ELF-1 (cell line): Measurements from ENCODE around the gene CDKN2A.

Experiments
- DNase-seq: peaks from one replicate; pipeline ENCODE4 v3.0.0-alpha.2; 2016; ENCODE audit warnings: low read depth, low spot score

CDKN2A gene

GRCh38 chr9:22005702-22006606, 11.8 kb upstream of the CDKN2A start:
- peak; percentile 43 for DNase-seq

- DNase-seq, result peak; percentile 69
These were observed 11.0 kb upstream of the CDKN2A start for GRCh38 chr9:22005021-22005701.

GRCh38 chr9:22002038-22002437, 7.8 kb upstream of the CDKN2A start:
- DNase-seq, result no peak

GRCh38 chr9:21998026-21998425, 3.8 kb upstream of the CDKN2A start:
- DNase-seq, result no peak

GRCh38 chr9:21997480-21997879, 3.3 kb upstream of the CDKN2A start:
- DNase-seq, result no peak

- no peak for DNase-seq
These were observed 2.7 kb upstream of the CDKN2A start for GRCh38 chr9:21996858-21997257.

- DNase-seq, result peak; percentile 52
These were observed 2.2 kb upstream of the CDKN2A start for GRCh38 chr9:21996438-21996837.

- DNase-seq, result peak; percentile 60
These were observed 1.6 kb upstream of the CDKN2A start for GRCh38 chr9:21995666-21996398.

GRCh38 chr9:21995006-21995665, 944 bp upstream of the CDKN2A start:
- DNase-seq, result peak; percentile 72

GRCh38 chr9:21994556-21995005, 389 bp upstream of the CDKN2A start, which contains the start of gene CDKN2B-AS1:
Gene CDKN2B-AS1, plus strand, starts transcription at chr9:21994791.
- DNase-seq, result peak; percentile 46

GRCh38 chr9:21993007-21993406, 1.2 kb downstream of the CDKN2A start:
- DNase-seq, result no peak

- DNase-seq, result no peak
These were observed 2.9 kb downstream of the CDKN2A start for GRCh38 chr9:21991072-21991959.

GRCh38 chr9:21989440-21990189, 4.6 kb downstream of the CDKN2A start:
- no peak for DNase-seq

GRCh38 chr9:21988056-21988990, 5.9 kb downstream of the CDKN2A start:
- DNase-seq, result no peak

- DNase-seq, result no peak
These were observed 8.1 kb downstream of the CDKN2A start for GRCh38 chr9:21985964-21986667.

- no peak for DNase-seq
These were observed 10.1 kb downstream of the CDKN2A start for GRCh38 chr9:21984101-21984500.

GRCh38 chr9:21983561-21983935, 10.6 kb downstream of the CDKN2A start:
- DNase-seq, result no peak
